ENCODE data around the gene CCDC126. TPM values are rescaled to one million over a fixed set of nuclear protein-coding genes. Genes with fewer than 3 reads are reported as not detected.
A peak's percentile ranks its signal among the peaks of the same experiment; 100 is the strongest.

CCDC126 gene, protein sequence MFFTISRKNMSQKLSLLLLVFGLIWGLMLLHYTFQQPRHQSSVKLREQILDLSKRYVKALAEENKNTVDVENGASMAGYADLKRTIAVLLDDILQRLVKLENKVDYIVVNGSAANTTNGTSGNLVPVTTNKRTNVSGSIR
- total RNA-seq (2021; fragmentation: NEBNext Ultra II Directional; extraction: Animal tissue kit (Norgen Biotek cat#: 25700)) (4.2 and 5.3 TPM in 2 replicates), polyA plus RNA-seq (2011; rRNA removed) (1.4 and 2.0 TPM in 2 replicates), polyA minus RNA-seq (2011; rRNA and poly(A)+ RNA removed) (1.4 and 1.6 TPM in 2 replicates)
- polyA plus RNA-seq (2011; cell fraction: cytosol; rRNA removed), result 1.9 TPM
- polyA plus RNA-seq (2011; cell fraction: nucleus; rRNA removed), result 2.2 TPM
- 2.5 to 3.1 TPM (median 2.6 TPM) in 4 replicates for polyA plus RNA-seq (2012, experiment 1 of 2)
- 0.80 TPM for polyA plus RNA-seq (2012, experiment 2 of 2)
- polyA plus RNA-seq (2013, experiment 1 of 2), result 5.3 TPM
- polyA plus RNA-seq (2013, experiment 2 of 2), result 6.2 TPM
- 5.4 TPM for polyA minus RNA-seq (2011; cell fraction: cytosol; rRNA and poly(A)+ RNA removed)
- polyA minus RNA-seq (2011; cell fraction: nucleus; rRNA and poly(A)+ RNA removed), result 3.9 TPM
- long read RNA-seq, experiment 1, partial matches to known transcripts, result 0 of 6 reads
- long read RNA-seq, experiment 1, other reads (novel, unspliced or antisense), result 2 of 6 reads
- long read RNA-seq, experiment 2, partial matches to known transcripts, result 0 of 1 reads
- long read RNA-seq, experiment 2, other reads (novel, unspliced or antisense), result 0 of 1 reads

DNA sequence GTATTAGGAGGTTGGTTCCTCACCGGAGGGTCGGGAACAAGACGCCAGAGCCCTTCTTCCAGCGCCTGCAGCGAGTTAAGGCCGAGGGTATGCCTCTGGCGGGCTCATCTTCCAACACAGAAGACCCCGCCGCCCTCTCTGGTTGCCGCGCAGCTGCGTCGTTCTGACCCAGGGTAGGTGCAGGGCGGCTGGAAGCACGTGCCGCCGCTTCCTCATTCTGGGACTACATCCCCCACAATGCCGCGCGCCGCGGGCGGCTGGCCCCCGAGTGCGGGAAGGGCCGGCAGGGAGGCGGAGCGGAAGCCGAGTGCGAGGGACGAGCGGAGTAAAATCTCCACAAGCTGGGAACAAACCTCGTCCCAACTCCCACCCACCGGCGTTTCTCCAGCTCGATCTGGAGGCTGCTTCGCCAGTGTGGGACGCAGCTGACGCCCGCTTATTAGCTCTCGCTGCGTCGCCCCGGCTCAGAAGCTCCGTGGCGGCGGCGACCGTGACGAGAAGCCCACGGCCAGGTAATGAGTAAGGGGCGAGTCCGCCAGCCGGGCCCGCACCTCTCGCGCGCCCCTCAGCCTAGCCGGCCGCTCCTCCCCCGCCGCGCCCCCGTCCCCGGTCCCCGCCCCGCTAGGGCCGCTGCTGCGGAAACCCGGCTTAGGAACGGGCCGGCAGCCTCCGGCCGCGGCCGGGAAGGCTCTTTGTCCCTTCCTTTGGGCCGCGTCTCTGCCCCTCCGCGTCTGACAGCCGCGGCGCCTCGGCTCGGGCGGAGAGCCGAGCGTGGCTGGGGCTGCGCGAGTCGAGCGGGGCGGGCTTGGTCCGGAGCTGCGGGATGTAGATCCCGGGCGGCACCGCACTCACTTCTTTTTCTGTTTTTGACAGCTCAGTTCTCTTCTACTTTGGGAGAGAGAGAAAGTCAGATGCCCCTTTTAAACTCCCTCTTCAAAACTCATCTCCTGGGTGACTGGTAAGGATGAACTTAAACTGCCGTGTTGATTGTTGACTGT, at the start of gene CCDC126:
CCDC126 (plus strand) TSS at position 289 of the 998 bp plus-strand sequence. CDS start 13,934 bp downstream, outside the sequence.
- Histone ChIP-seq H3K4ac (replicated peaks; ENCODE audit: insufficient read length, low read depth, low read length) (peak within 1 kb of the TSS; percentile 86), H3K56ac (replicated peaks; ENCODE audit: insufficient read length, low read depth, low read length) (peak within 1 kb of the TSS; percentile 90), H2AK5ac (ENCODE audit: low read depth, low read length) (no peak within 1 kb of the TSS), H2BK5ac (ENCODE audit: low read depth, low read length) (peak within 1 kb of the TSS; percentile 92; the same call in 1 of the 2 replicates), H2BK120ac (replicated peaks; ENCODE audit: low read depth, low read length) (no peak within 1 kb of the TSS), H4K20me1 (replicated peaks in 1 of 2; ENCODE audit: control insufficient read depth in 1 of 2, insufficient read depth in 2 of 2, low read length in 2 of 2) (no peaks in the 10 kb centered on the region), H3K9me3 (ENCODE audit: insufficient read depth in 2 of 2, low read depth in 1 of 2, low read length in 1 of 2) (no peaks in the 10 kb centered on the region; a peak in 1 of 4 replicates), H3K23me2 (ENCODE audit: low read depth, low read length) (peaks cover 6% of the 10 kb centered on the region), H2AFZ (ENCODE audit: low read length) (peak within 1 kb of the TSS; percentile 100), H3K4me2 (ENCODE audit: insufficient read depth in 1 of 2, low read depth in 2 of 2, low read length in 2 of 2) (peak within 1 kb of the TSS; percentile 86 to 88), H3K79me1 (ENCODE audit: low read depth, low read length) (no peaks in the 10 kb centered on the region), H4K5ac (ENCODE audit: insufficient read length, low read depth, low read length) (peak within 1 kb of the TSS; percentile 99), H3K23ac (ENCODE audit: insufficient read length) (no peak within 1 kb of the TSS), H3K79me2 (ENCODE audit: control insufficient read depth in 1 of 2, insufficient read depth in 2 of 2, low read length in 2 of 2) (0 out of 4 replicates have a peak, but pooled peaks cover 0 to 3% of the 10 kb centered on the region in 2 experiments), H2BK20ac (ENCODE audit: low read length) (no peak within 1 kb of the TSS), H3K4me1 (replicated peaks in 1 of 4; ENCODE audit: control insufficient read depth in 3 of 4, insufficient read depth in 4 of 4, low read length in 3 of 4) (peaks cover 0 to 2% (median 0%) of the 10 kb centered on the region in 4 experiments; a peak in 3 of 7 replicates), H3K14ac (ENCODE audit: insufficient read length) (peak within 1 kb of the TSS; percentile 2), H2BK12ac (ENCODE audit: low read depth, low read length) (no peak within 1 kb of the TSS; the same call in 1 of the 2 replicates), H2BK15ac (ENCODE audit: low read length) (0 out of 2 replicates have a peak within 1 kb of the TSS, but pooled peaks have one; percentile 49), H3K9ac (replicated peaks in 1 of 4; ENCODE audit: extremely low read depth in 1 of 4, low read depth in 3 of 4, low read length in 3 of 4) (peak within 1 kb of the TSS; percentile 67 to 83 (median 74)), H3K18ac (ENCODE audit: extremely low read depth, low read length) (peak within 1 kb of the TSS; percentile 99), H3K4me3 (ENCODE audit: extremely low read depth in 1 of 4, insufficient read depth in 2 of 4, low read depth in 3 of 4, low read length in 4 of 4) (peak within 1 kb of the TSS; percentile 67 to 87 (median 79)), H4K91ac (replicated peaks; ENCODE audit: insufficient read length, low read length) (peak within 1 kb of the TSS; percentile 76), H3K27me3 (replicated peaks in 1 of 4; ENCODE audit: control insufficient read depth in 3 of 4, extremely low read depth in 1 of 4, insufficient read depth in 3 of 4, low read length in 3 of 4) (peaks cover 0 to 11% (median 10%) of the 10 kb centered on the region in 4 experiments; a peak in 6 of 7 replicates), H4K8ac (ENCODE audit: extremely low read depth, insufficient read depth, low read length) (no peak within 1 kb of the TSS; the same call in 1 of the 2 replicates), H3K36me3 (ENCODE audit: control insufficient read depth in 2 of 4, insufficient read depth in 4 of 4, low read length in 3 of 4) (no peaks in the 10 kb centered on the region), H3K27ac (ENCODE audit: low read depth, low read length) (peak within 1 kb of the TSS; percentile 77)
- FAIRE-seq, result no peak
- ChIA-PET POLR2A (ENCODE audit: partially characterized antibody) (interaction anchor here (0.9 to 3.0 kb wide), 8 partner anchors 10 to 129 kb away, joined by 3 to 14 read pairs (median 3); partner anchors contain the start of gene FAM221A), CTCF (ENCODE audit: partially characterized antibody) (interaction anchor here (0.9 to 1.7 kb wide), 6 partner anchors 11 to 114 kb away, joined by 3 to 5 read pairs (median 4); partner anchors contain the start of gene FAM221A)
- DNase-seq (ENCODE audit: low read depth in 1 of 2, low spot score in 2 of 2), result peak; percentile 78 to 98
- 3% methylated on average over 74 of the region's 99 CpGs; no CpG with 5 or more reads in 1 of the 2 experiments for WGBS, 2 experiments (ENCODE audit: extremely low coverage in 1 of 2, insufficient coverage in 1 of 2, insufficient read length in 1 of 2, insufficient replicate concordance in 2 of 2, low coverage in 1 of 2, low lambda C conversion rate in 2 of 2, missing lambda C conversion rate in 1 of 2)
- TF ChIP-seq TBP (IDR thresholded peaks at IDR 0.05; ENCODE audit: low read depth, low read length) (peak; percentile 59), RBBP5 (IDR thresholded peaks at IDR 0.05; ENCODE audit: borderline replicate concordance, low read depth, low read length) (peak; percentile 40; the same call in 1 of the 2 replicates), HDAC2 (IDR thresholded peaks at IDR 0.05; ENCODE audit: borderline replicate concordance in 1 of 2, low read depth in 2 of 2, low read length in 2 of 2) (peak in 1 of 2 experiments; percentile 50; a peak in 1 of 4 replicates), POLR2A (IDR thresholded peaks at IDR 0.05; ENCODE audit: control extremely low read depth in 1 of 2, low read depth in 2 of 2, low read length in 2 of 2) (peak in 1 of 2 experiments; percentile 63; a peak in 1 of 3 replicates), NANOG (IDR thresholded peaks at IDR 0.05; ENCODE audit: insufficient read depth, low read depth, low read length, poor library complexity, severe bottlenecking) (no peak), YY1 (IDR thresholded peaks at IDR 0.05; ENCODE audit: low read depth, low read length) (peak; percentile 65)
